ENCODE data around the gene CHM.

DNA sequence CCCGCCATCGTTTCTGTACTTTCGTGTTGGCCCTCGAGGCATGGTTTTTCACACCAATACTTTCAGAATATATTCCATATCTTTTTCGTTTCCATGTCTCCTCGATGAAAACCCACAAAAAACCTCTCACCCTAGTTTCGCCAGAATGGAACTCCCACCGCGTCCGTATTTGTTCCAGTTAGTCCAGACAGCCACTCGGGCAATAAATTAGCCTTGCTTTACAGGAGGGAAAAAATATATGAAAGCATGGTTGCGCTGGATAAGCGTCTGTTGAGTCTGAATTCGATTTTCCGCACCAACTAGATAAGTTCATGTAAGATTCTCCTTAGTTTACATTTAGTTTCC is 550 bp upstream of the CHM start:
- TF ChIP-seq, protein P1, sequence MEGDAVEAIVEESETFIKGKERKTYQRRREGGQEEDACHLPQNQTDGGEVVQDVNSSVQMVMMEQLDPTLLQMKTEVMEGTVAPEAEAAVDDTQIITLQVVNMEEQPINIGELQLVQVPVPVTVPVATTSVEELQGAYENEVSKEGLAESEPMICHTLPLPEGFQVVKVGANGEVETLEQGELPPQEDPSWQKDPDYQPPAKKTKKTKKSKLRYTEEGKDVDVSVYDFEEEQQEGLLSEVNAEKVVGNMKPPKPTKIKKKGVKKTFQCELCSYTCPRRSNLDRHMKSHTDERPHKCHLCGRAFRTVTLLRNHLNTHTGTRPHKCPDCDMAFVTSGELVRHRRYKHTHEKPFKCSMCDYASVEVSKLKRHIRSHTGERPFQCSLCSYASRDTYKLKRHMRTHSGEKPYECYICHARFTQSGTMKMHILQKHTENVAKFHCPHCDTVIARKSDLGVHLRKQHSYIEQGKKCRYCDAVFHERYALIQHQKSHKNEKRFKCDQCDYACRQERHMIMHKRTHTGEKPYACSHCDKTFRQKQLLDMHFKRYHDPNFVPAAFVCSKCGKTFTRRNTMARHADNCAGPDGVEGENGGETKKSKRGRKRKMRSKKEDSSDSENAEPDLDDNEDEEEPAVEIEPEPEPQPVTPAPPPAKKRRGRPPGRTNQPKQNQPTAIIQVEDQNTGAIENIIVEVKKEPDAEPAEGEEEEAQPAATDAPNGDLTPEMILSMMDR (IDR thresholded peaks at IDR 0.05): no peak
- no peak for TF ChIP-seq POLR2A (IDR thresholded peaks at IDR 0.05)

All from esophagus squamous epithelium (tissue), 4 donors.